ENCODE results near the gene SPDYE1.
"Not testable (repeated sequence)": the region's sequence is repeated elsewhere in the genome, so short reads cannot be mapped to it uniquely, and the experiment has no call there.

Gene SPDYE1

DNA sequence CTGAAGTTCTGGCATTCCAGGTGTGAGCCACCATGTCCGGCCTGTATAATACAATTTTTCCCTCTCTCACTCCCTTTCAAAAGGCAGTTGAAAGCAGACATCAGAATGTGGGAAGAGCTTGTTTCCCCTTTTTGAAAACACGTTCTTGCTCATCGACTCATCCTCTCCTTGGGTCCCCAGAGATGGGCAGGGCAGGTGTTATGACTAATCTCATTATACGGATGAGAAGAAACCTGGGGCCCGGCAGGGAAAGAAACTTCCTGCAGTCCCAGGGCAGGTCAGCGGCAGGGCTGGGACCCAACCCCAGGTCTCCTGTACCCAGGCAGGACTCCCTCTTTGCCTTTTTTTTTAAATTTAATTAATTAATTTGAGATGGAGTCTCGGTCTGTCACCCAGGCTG lies 4.8 kb upstream of the SPDYE1 start:
- DNase-seq (ENCODE audit: low spot score) = not testable (repeated sequence)

DNA sequence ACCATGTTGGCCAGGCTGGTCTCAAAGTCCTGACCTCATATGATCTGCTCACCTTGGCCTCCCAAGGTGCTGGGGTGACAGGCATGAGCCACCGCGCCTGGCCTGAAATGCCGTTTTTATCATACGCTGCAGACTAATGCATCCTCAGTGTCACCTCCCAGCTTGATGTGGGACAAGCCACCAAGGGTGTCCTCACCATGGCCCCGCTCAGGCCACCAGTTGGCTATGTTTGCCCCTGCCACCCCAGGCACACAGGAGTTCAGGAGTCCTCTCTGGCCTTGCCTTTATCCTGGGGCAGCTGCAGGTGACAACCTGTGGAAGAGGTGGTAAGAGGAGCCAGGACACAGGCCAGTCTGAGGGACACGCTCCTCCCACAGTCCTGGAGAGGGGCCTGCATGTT lies 3.0 kb upstream of the SPDYE1 start:
- not testable (repeated sequence) for DNase-seq (ENCODE audit: low spot score)

DNA sequence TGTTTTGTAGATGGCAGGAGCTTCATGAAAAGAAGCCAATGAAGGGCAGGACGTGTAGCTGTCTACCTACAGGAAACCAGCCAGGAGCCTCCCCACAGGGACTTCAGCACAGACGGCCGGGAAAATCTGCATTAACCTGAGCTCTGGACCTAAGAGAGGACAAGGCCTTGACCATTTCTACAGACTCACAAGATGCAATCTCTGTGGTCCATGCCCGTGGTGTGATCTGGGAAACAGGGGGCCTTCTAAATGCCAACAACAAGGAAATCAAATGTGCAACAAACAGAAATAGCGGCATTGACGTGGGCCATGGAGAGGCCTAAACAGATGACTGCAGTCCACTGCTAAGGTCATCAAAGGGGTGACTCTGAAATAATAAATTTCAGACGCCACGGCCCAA lies 14.4 kb downstream of the SPDYE1 start:
- DNase-seq (ENCODE audit: low spot score) = not testable (repeated sequence)

DNA sequence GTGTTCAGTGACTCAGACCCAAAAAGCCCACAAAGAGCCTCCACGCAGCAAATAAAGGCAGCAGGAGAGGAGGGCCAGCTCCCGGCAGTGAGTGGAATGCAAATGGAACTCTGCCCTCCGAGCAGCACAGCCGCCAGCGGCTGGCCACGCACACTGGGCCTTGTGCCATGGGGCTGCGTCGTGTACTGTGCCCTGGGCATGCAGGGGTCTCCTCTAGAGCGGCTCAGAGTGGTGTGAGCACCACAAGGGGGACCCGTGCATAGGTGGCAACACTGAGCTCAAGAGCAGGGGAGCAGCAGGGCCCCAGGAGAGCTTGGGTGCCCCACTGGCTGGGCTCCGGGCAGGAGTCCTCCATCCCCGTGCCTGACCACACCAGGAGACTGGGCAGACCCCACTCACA lies 17.4 kb downstream of the SPDYE1 start:
- not testable (repeated sequence) for DNase-seq (ENCODE audit: low spot score)

DNA sequence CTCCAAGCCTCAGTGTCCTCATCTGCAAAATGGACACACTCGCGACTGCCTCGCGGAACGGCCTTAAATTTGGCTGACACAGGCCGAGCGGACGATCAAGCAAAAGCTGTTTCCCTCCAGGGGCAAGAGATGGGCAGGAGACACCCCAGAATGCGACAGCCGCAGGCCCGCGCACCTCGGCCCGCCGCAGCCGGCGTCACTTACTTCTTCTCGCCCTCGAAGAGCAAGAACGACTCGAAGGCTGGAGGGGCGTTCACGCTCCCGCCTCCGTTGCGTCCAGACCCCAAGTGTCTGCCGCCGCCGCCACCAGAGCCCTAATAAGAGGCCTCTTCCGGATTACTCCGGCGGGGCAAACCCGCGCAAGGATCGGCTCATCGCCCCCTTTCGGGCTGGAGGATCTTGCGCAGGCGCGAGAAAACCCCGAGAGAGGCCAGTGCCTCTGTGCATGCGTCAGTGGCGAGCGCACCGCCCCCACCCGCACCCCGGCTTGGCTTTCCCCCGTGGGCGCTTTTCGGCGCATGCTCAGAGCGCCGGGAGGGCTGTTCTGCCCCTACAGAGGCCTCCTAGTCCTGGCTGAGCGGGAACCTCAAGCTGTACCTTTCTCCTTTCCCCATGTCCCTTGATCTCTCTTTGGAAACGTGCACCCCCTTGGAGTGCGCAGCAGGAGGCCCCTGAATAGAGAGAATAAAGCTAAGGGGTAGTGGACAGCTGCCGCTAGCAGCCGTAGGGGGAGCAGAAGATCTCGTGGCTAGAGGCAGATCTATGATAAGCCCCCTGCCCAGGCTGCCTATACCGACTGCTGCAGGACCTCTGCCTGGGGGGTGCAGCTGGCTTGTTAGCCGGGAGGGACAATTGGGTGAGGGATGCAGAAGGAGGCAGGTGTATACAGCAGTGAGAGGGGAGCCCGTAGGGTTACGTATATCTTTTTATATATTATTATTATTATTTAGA lies 21.4 kb downstream of the SPDYE1 start:
- DNase-seq (ENCODE audit: low spot score) = peak; percentile 99

DNA sequence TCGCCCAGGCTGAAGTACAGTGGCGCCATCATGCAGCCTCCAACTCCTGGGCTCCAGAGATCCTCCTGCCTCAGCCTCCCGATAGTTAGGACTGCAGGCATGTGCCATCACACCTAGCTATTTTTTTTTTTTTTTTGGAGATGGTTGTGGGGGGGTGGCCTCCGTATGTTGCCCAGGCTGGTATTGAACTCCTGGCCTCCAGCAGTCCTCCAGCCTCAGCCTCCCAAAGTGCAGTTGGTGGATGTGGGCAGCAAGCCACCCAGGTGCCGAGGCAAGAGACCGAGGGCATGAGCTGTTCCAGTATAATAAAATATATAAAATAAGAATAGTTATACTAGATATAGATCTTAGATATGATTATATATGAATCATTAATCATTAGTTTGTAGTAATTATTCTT lies 22.1 kb downstream of the SPDYE1 start:
- DNase-seq (ENCODE audit: low spot score) = not testable (repeated sequence)

DNA sequence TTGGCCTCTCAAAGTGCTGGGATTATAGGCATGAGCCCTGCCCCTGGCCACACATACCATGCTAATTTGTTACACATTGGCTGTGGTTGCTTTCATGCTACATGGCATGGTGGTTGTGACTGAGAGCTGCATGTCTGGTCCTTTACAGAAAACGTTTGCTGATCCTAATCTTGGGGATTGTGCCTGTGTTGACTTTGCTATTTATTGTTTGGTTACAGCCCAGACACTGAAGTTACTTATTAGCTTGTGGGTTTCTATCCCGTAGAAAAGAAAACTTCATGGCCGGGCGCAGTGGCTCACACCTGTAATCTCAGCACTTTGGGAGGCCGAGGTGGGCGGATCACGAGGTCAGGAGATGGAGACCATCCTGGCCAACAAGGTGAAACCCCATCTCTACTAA lies 24.4 kb downstream of the SPDYE1 start:
- DNase-seq (ENCODE audit: low spot score) = not testable (repeated sequence)

DNA sequence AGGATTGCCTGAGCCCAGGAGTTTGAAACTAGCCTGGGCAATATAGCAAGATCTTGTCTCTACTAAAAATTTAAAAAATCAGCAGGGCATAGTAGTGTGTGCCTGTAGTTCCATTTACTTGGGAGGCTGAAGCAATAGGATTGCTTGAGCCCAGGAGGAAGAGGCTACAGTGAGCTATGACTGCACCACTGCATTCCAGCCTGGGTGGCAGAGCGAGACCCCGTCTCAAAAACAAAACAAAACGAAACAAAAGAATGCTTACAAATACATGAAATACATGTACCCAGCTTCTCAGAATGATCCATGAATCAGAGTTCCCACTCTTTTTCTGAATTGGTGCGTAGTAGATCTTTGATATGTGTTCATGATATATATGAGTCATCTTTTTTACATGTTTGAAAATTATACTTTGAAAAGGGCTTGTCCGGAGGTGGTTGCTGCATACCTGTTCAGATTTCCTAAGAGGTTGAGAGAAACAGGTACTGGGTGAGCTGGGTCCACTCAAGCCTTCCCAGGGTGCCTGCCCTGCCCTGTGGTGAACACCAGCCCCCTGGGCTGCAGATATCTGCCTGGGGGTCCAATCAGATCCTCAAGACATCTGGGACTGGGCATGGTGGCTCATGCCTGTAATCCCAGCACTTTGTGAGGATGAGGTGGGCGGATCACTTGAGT lies 25.2 kb downstream of the SPDYE1 start:
- DNase-seq (ENCODE audit: low spot score) = not testable (repeated sequence)

DNA sequence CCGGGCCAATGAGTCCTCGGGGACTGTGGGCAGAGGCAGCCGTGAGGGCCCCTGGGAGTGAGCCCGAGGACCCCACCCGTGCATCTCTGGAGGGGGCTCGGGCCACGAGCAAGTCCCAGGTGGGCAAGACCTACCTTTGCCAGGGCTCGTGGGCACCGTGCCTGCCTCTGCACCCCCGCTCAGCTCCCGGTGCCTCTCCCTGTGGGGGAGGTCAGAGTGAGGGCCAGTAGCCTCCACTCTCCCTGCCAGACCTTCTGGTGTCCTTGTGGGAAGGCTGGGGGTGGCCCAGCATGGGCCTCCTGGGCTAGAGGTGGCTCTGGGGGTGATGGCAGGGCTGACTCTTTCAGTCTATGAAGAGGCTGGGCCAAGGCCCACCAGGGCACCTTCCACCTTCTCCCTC lies 31.7 kb downstream of the SPDYE1 start:
- not testable (repeated sequence) for DNase-seq (ENCODE audit: low spot score)

DNA sequence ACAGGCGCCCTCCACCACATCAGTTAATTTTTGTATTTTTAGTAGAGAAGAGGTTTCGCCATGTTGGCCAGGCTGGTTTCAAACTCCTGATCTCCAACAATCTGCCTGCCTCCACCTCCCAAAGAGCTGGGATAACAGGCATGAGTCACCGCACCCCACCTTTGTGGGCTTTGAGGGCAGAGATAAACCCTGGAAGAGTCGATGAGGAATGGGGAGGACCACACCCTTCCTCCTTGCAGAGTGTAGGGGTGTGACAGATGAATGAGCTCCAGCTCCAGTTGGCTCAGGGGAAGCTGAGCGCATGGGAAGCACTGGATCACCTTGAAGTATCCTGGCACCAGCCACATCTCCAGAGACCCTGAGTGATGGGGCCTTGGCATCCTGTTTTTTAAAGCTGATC lies 32.3 kb downstream of the SPDYE1 start:
- not testable (repeated sequence) for DNase-seq (ENCODE audit: low spot score)

DNA sequence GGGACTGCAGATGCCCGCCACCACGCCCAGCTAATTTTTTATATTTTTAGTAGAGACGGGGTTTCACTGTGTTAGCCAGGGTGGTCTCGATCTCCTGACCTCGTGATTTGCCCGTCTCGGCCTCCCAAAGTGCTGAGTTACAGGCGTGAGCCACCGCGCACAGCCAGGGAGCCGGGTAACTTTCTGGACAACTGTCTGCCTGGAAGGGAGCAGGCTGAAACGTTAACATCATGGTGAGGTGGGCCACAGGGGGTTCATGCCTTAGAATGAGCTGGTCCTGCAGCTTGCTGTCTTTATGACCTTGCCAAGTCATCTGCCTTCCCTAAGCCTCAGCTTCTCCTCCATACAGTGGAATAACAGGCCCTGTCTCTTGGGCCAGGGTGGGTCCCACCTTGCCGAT lies 33.6 kb downstream of the SPDYE1 start:
- DNase-seq (ENCODE audit: low spot score) = not testable (repeated sequence)

DNA sequence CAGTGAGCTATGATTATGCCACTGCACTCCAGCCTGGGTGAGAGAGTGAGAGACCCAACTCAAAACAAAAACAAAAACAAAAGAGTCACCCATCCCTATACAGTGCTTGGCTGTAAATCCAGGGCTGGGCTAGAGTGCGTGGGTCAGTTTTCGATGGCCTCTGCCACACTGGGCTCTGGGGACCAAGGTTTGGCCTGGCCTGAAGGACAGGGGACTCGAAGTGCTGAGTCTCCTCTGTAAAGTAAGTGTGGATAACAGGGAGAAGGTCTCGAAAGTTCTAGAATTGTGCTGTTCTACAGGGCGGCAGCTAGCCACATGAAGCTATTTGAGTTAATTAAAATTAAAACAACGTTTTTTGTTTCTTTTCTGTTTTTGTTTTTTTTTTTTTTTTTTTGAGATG lies 34.3 kb downstream of the SPDYE1 start:
- not testable (repeated sequence) for DNase-seq (ENCODE audit: low spot score)

DNA sequence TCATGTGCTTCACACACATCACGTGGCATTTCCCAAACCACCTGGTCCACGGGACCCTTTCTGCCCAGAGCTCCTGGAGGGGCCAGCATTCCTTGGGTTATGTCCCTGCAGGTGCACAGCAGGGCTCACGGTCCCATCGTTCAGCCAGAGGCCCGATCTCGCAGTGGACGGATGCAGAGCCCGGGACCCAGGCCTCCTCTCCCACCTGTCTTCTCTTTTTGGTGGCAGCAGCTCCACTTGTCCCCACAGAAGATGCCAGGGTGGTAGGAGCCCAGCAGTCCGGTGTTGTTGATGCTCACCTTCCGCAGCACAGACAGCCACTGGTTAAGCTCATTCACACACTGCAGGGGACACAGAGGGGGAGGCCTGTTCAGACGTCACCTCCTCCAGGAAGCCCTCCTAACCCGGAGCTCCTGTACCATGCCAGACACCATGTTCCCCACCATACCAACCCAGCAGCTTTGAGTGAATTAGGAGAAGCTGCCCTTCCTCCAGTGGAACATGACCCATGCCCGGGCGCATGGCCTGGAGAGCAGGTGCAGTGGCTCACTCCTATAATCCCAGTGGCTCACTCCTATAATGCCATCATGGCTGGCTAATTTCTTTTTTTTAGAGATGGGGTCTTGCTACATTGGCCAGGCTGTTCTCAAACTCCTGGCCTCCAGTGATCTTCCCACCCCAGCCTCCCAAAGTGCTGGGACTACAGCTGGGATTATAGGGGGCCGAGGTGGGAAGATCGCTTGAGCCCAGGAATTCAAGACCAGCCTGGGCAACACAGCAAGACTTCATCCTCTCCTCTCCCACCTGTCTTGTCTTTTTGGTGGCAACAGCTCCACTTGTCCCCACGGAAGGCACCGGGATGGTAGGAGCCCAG lies 36.5 kb downstream of the SPDYE1 start:
- not testable (repeated sequence) for DNase-seq (ENCODE audit: low spot score)

DNA sequence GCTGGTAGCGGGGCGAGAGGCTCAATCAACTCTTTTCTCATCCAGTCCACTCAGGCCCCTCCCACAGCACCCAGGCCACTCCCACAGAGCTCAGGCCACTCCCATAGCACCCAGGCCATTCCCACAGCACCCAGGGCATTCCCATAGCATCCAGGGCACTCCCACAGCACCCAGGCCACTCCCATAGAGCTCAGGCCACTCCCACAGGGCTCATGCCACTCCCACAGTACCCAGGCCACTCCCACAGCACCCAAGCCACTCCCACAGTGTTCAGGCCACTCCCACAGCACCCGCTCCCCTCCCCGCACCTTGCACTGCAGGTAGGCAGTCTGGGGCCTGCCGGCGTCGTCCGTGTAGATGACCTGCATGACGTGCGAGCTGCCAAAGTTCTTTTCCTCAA lies 38.7 kb downstream of the SPDYE1 start:
- DNase-seq (ENCODE audit: low spot score) = not testable (repeated sequence)

DNA sequence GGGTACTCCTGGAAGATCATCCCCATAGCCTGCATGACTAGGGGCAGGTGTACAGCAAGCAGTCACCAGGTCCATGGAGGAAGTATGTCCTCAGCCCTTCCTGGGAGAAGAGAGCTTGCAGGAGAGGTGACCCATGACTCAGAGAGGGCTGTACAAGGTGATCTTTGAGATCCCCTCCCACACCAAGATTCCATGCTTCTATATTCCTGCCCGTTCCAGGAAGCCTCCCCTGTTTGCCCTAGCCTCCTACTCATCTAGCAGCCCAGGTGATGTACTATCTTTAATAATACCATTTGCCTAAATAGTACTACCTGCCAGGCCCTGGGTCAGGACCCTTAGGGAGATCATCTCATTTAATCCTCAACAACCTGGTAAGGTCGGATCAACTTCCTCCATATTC lies 40.3 kb downstream of the SPDYE1 start:
- DNase-seq (ENCODE audit: low spot score) = not testable (repeated sequence)

DNA sequence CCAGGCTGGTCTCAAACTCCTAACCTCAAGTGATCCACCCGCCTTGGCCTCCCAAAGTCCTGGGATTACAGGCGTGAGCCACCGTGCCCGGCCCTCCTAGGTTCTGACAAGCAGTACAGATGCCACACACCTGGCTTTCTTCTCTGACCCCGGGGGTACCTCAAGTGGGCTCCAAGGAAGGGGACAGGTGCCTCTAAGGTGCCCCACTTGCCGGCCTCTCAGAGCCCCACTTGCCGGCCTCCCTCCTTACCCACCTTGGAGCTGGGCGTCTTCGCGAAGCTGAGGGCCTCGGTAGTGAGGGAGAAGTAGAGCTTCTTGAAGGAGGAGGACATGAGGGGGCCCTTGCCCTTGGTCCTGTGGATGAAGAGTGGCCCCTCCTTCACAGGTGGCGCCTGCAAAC lies 40.9 kb downstream of the SPDYE1 start:
- DNase-seq (ENCODE audit: low spot score) = not testable (repeated sequence)

DNA sequence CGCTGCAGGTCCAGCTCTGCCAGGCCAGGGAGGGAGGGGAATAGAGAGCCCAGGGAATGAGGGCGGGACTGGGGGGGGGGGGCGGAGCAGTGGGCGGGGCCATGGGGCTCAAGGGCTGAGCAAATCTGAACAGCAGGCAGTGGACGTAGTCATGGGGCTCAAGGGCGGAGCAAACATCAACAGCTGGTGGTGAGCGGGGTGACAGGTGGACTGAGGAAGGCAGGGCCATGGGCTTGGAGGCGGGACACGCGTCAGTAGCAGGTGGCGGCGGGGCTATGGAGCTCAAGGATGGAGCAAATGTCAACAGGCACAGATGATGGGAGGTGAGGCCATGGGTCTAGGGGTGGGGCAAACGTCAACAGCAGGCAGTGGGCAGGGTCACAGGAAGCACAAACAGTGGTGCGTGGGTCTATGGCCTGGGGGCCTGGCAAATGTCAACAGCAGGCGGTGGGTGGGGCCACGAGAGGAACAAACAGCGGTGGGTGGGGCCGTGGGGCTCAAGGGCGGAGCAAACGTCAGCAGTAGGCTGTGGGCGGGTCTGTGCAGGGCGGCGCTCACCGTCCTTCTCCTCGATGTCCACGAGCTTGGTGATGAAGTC lies 41.4 kb downstream of the SPDYE1 start:
- DNase-seq (ENCODE audit: low spot score) = peak; percentile 84

DNA sequence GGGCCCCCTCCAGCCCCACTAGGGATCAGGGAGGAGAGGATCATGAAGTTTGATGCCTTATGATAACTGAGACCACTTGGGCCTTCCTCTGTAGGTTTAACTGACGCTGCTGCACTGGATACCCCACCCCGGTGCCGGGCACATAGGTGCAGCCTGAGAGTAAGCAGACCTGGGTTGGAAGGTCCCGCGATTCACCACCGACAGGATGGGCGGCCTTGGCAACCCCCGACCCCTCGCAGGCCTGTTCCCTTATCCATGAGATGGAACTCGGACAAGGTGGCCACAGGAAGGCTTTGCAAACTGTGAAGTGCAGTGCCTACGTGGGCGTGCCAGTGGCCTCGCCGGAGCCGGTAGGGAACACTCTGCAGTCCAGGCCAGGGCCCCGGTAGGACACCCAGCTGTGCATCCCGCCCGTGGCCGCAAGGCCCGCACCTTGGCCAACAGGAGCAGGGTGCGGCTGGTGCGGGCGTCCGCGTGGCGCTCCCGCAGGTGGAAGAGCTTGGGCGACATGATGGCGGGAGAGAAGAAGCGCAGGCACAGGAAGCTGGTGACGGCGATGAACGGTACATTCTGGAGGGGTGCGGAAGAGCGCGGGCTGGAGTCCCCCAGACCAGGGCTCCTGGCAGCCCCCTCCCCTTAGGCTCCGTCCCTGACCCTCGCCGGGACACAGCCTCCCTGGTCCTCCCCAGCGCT lies 42.2 kb downstream of the SPDYE1 start:
- DNase-seq (ENCODE audit: low spot score) = not testable (repeated sequence)

DNA sequence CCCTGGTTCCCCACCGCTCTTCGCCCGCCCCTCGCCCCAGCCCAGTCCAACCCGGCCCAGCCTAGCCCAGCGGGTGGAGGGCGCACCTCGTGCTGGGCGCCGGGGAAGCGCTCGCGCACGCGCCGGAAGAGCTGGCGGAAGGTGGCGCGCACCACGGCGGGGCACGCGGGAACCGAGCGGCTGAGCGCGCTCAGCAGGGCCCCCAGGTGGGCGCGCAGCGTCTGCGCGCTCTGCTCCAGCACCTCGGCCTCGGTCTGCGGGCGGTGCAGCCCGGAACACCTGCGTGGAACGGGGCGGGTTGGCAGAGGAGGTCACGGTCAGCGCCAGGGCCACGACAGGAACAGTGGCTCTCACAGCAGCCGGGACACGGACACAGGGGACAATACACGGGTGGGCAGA lies 42.8 kb downstream of the SPDYE1 start:
- not testable (repeated sequence) for DNase-seq (ENCODE audit: low spot score)

DNA sequence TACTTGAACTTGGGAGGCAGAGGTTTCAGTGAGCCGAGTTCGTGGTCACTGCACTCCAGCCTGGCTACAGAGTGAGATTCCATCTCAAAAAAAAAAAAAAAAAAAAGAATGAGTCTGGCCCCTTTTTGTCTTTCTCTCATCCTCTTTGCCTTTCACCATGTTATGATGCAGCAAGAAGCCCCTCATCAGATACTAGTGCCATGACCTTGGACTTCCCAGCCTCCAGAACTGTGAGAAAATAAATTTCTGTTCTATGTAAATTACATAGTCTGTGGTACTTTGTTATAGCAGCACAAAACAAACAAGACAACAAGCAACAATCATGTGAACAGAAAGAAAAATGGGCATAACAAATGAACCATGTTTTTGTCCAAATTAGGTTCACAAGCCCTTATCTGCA lies 44.5 kb downstream of the SPDYE1 start:
- no peak for DNase-seq (ENCODE audit: low spot score)

DNA sequence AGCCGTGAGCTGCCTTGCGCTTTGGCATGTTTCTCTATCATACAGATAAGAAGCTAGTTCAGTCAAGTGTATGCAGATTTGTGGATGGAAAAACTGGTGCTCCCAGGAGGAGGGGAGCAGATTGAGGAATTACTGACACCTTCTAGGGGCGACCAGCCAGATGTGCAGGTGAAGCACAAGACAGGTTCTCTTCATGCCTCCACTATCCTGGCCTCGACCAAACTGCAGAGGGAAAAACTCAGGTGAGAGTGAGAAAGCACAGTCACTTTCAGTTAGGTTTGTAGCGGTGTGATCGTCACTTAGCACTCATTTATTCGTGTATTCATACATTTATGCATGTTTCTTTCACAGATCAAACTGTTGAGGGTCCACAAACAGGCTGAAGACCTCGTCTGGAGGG lies 46.2 kb downstream of the SPDYE1 start:
- DNase-seq (ENCODE audit: low spot score) = no peak

All from COLO829 (cell line).